ENCODE data around the gene E2F3. TPM values are rescaled to one million over a fixed set of nuclear protein-coding genes. Genes with fewer than 3 reads are reported as not detected.

The E2F3 gene
- 3.1 and 3.3 TPM in 2 replicates for total RNA-seq

DNA sequence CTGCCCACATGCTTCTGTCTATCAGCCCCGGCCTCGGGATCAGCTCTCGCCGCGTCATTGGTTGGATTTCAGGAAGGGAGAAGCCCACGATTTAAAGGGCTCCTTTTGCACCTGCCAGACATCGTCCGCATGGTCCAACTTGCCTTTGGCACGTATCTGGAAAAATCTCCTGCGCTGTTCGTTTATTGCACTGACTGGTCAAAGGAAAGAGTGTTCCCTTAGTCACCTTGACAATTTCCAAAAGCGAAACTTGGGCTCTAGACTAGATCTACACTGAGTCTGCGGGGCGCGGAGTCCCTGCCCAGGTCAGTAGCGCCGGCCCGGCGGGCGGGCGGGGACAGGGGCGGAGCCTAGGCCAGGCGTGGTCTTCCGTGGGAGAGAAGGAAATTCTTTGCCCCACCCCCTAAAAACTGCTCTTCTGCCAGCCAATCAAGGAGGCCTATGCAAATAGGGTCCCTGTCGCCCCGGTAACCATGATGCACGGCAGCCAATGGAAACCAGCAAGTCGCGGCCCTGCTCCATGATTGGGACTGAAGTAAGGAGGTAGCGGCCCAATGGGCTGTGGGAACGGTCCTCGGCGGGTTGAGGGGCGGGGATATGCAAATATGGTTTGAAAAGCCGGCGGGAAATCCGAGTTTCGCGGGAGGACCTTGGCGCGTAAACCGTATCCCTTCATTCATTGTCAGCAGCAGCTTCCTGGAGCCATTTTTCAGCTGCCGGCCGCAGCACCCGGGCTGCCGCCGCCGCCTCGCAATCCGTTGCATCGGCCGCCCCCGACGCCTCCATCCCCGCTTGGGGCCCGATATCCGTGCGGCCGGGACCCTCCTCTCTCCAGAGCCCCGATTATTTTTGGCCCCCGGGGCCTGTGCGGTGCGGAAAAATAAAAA, at the start of gene E2F3:
E2F3 (plus strand) TSS at position 675 of the 887 bp plus-strand sequence. CDS start 354 bp downstream, outside the sequence.

DNA sequence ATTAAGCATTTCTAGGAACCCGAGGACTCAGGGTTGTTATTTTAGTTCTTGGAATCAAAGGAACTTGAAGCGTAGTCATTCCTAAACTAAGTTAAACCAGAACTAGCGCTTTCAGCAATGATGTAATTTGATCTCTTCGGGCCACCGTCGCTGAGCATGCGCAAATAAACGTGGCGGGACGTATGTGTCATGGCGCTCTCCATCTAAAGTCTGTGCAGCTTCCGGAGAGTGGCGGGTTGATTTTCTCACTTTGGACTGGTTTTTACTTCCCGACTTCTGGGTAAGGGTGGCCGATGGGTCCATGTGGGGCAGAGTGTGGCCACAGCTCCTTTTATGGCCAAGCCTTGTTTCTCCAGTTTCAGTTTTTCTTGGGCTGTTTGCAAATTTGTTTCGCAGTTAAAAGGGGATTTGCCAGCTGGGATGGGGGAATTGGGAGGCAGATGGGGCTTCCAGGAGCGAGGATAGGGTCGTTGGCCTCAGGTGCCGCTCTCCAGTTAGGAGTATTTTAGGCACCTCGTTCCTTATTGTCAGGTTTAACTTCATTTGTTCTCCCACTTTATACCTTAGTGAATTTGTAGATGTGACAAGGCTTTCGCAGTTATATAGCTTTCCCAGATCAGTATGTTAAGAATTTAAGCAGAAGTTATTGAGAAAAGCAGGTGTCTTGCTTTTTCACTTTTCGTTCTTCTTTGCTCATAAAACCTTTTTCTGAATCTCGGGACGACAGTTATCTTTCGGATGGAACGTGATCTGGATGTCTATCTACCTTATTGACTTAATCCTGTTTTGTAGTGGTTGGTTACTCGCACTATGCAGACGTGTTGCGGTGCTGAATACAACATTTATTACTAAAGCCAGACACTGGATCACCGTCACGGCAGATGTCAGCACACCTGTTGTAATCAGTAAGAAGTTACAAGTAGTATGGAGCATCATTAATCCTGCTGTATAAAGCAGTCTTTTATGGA, 132.9 kb downstream of the E2F3 start, which contains the start of gene CDKAL1:
CDKAL1 (plus strand) TSS at position 163 of the 968 bp plus-strand sequence. CDS start 11,894 bp downstream, outside the sequence.

Other genes starting within 250 kb of the E2F3 start
- gene MBOAT1, start 189.4 kb upstream of the E2F3 start, total RNA-seq, result 1.5 and 2.7 TPM in 2 replicates
- 14.2 and 15.7 TPM in 2 replicates for gene CDKAL1, start 132.6 kb downstream of the E2F3 start, total RNA-seq

Data from smooth muscle cell of bladder (primary cell).